ENCODE measurements around the gene MDGA2.
"Not testable (repeated sequence)": the region's sequence is repeated elsewhere in the genome, so short reads cannot be mapped to it uniquely, and the experiment has no call there.

Gene MDGA2

GRCh38 chr14:47226877-47227520 is 448.4 kb downstream of the MDGA2 start:
- no peak for TF ChIP-seq Cebpa-rat (IDR thresholded peaks at IDR 0.05)
- Histone ChIP-seq H3K27me3 (no peaks in the 10 kb centered on the region), H3K36me3 (no peaks in the 10 kb centered on the region), H3K9ac (peak overlapping the region; percentile 17 to 74 (median 57); a peak in 16 of 22 replicates), H4K20me1 (no peaks in the 10 kb centered on the region), H3K4me2 (peak overlapping the region; percentile 60 to 89 (median 79)), H3K4me1 (peaks cover 14 to 39% (median 29%) of the 10 kb centered on the region in 10 experiments), H3K4me3 (peak overlapping the region in 5 of 10 experiments; percentile 12 to 32 (median 21); a peak in 7 of 20 replicates), H3K27ac (peak overlapping the region; percentile 59 to 90 (median 78)), H3K9me3 (replicated peaks in 1 of 11) (peaks cover 0 to 16% (median 11%) of the 10 kb centered on the region in 11 experiments; a peak in 8 of 22 replicates)

GRCh38 chr14:47223656-47224055 is 451.7 kb downstream of the MDGA2 start:
- Histone ChIP-seq H3K9me3 (replicated peaks in 1 of 11) (peaks cover 0 to 16% (median 11%) of the 10 kb centered on the region in 11 experiments; a peak in 8 of 22 replicates), H3K4me2 (no peak overlapping the region), H3K4me3 (no peak overlapping the region), H3K9ac (no peak overlapping the region), H3K36me3 (no peaks in the 10 kb centered on the region), H3K27me3 (no peaks in the 10 kb centered on the region), H4K20me1 (no peaks in the 10 kb centered on the region), H3K27ac (peak overlapping the region in 2 of 11 experiments; percentile 5 to 13; a peak in 2 of 22 replicates), H3K4me1 (peaks cover 14 to 29% (median 25%) of the 10 kb centered on the region in 10 experiments)
- TF ChIP-seq Cebpa-rat (IDR thresholded peaks at IDR 0.05), result no peak

DNA sequence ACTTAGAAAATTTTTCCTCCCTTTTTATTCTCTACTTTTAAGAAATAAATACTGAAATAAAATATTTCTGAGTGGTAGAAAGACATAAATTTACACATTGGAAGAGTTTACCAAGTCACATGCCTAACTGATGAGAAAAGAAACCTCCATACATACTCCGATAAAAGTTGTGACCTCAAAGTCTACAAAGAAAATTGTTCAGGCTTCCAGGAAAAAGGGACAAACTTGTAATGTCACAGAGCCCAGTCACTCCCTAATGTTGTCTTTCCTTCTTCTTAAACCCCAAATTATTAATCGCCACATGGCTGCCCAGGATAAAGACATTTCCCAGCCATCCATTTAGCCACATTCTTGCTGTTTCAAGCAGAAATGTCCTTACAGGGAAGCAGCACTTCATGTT is 455.3 kb downstream of the MDGA2 start:
- H3K4me2 ChIP-seq, result no peak overlapping the region

GRCh38 chr14:47211263-47211662 is 464.1 kb downstream of the MDGA2 start:
- Histone ChIP-seq H3K4me1 (no peaks in the 10 kb centered on the region), H3K9me3 (replicated peaks in 1 of 11) (no peaks in the 10 kb centered on the region), H3K4me3 (no peak overlapping the region), H3K27ac (no peak overlapping the region), H3K27me3 (no peaks in the 10 kb centered on the region), H3K36me3 (no peaks in the 10 kb centered on the region), H3K9ac (no peak overlapping the region), H3K4me2 (no peak overlapping the region), H4K20me1 (no peaks in the 10 kb centered on the region)
- no peak for TF ChIP-seq Cebpa-rat (IDR thresholded peaks at IDR 0.05)

More for the DNA sequence above, 455.3 kb downstream of the MDGA2 start:
- Histone ChIP-seq H3K27ac (no peak overlapping the region), H3K4me1 (no peaks in the 10 kb centered on the region), H3K4me3 (no peak overlapping the region), H3K27me3 (no peaks in the 10 kb centered on the region), H3K9ac (no peak overlapping the region), H3K36me3 (no peaks in the 10 kb centered on the region), H3K9me3 (replicated peaks in 1 of 11) (peaks cover 0 to 16% (median 11%) of the 10 kb centered on the region in 11 experiments; a peak in 8 of 22 replicates), H4K20me1 (no peaks in the 10 kb centered on the region)
- TF ChIP-seq Cebpa-rat (IDR thresholded peaks at IDR 0.05), result no peak

- Histone ChIP-seq H3K9me3 (replicated peaks in 1 of 11) (no peaks in the 10 kb centered on the region), H3K9ac (no peak overlapping the region), H3K4me2 (no peak overlapping the region), H3K27me3 (no peaks in the 10 kb centered on the region), H3K4me1 (no peaks in the 10 kb centered on the region), H3K36me3 (no peaks in the 10 kb centered on the region), H3K4me3 (no peak overlapping the region), H3K27ac (no peak overlapping the region), H4K20me1 (no peaks in the 10 kb centered on the region)
- TF ChIP-seq Cebpa-rat (IDR thresholded peaks at IDR 0.05), result no peak
These were observed 465.3 kb downstream of the MDGA2 start for GRCh38 chr14:47210099-47210498.

DNA sequence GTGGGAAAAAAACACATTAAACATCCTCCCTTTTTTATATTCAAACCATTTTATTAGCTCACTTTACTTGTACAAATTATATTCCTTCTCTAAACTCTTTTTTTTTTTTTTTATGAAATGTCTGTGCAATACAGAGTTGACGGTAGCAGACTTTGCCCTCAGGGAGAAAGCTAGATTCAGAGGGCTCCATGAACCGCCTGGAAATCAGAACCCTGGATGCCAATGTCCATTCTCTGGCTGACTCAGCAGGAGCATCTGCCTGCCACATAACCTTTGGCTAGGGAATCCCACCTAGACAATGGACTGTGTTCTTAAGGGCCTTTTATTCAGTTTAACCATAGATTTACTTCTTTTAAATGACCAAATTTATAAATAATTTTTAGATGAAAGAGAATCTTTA is 467.0 kb downstream of the MDGA2 start:
- H3K27ac ChIP-seq, result no peak overlapping the region

DNA sequence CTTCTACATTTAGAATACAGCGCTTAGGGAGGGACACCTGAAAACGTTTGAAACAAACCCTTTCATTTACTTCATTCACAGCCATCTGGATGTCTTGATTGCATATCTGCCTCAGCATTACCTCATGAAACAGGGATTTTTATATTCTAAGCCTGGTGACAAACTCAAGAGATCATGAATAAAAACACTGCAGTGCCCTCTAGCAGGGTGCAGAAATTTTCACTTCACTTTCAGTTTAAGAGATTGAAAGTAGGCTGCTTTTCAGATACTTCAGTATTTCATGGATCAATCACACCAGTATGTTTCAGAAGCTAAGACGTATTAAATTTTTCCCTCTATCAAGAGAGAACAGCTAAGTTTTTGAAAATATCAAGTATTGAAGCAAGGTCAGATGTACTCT is 467.8 kb downstream of the MDGA2 start:
- TF ChIP-seq Cebpa-rat (IDR thresholded peaks at IDR 0.05), result no peak
- Histone ChIP-seq H3K4me2 (no peak overlapping the region), H4K20me1 (no peaks in the 10 kb centered on the region), H3K27ac (no peak overlapping the region), H3K36me3 (no peaks in the 10 kb centered on the region), H3K27me3 (no peaks in the 10 kb centered on the region), H3K4me3 (no peak overlapping the region), H3K9ac (no peak overlapping the region), H3K9me3 (replicated peaks in 1 of 11) (no peaks in the 10 kb centered on the region), H3K4me1 (no peaks in the 10 kb centered on the region)

More for the DNA sequence above, 467.0 kb downstream of the MDGA2 start:
- H3K9me3 ChIP-seq (replicated peaks in 1 of 11), result no peaks in the 10 kb centered on the region
- no peak overlapping the region for H3K4me2 ChIP-seq
- no peaks in the 10 kb centered on the region for H4K20me1 ChIP-seq
- TF ChIP-seq Cebpa-rat (IDR thresholded peaks at IDR 0.05), result no peak
- no peak overlapping the region for H3K9ac ChIP-seq
- H3K4me3 ChIP-seq, result no peak overlapping the region
- no peaks in the 10 kb centered on the region for H3K36me3 ChIP-seq
- H3K4me1 ChIP-seq, result no peaks in the 10 kb centered on the region
- no peaks in the 10 kb centered on the region for H3K27me3 ChIP-seq

GRCh38 chr14:47200740-47201139 is 474.7 kb downstream of the MDGA2 start:
- Histone ChIP-seq H3K36me3 (no peaks in the 10 kb centered on the region), H3K27me3 (no peaks in the 10 kb centered on the region), H3K4me1 (no peaks in the 10 kb centered on the region), H3K4me2 (no peak overlapping the region), H3K27ac (no peak overlapping the region), H3K9me3 (replicated peaks in 1 of 11) (no peaks in the 10 kb centered on the region), H4K20me1 (no peaks in the 10 kb centered on the region), H3K9ac (no peak overlapping the region), H3K4me3 (no peak overlapping the region)
- TF ChIP-seq Cebpa-rat (IDR thresholded peaks at IDR 0.05), result no peak

DNA sequence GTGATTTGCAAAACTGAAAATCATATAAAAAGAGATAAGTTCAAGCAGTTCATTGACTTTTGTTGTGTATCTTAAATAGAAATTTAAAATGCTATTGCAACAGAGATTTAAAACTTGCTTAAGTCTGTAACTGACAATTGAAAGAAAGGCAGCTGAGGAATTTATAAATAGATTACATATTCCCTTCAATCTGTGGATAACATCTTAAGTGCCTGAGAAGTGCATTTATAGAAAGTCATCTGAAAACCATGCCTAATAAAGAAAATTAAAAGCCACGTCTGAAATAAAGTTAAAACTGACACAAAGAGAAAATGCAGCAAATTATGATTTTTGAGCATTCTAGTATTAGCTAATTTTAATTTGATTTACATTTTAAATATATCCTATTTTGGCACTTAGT is 479.8 kb downstream of the MDGA2 start:
- Histone ChIP-seq H3K4me2 (no peak overlapping the region), H3K36me3 (no peaks in the 10 kb centered on the region), H3K4me3 (no peak overlapping the region), H3K27ac (no peak overlapping the region), H3K4me1 (peaks cover 0 to 16% (median 0%) of the 10 kb centered on the region in 10 experiments; a peak in 4 of 20 replicates), H3K9me3 (replicated peaks in 1 of 11) (no peaks in the 10 kb centered on the region), H3K27me3 (no peaks in the 10 kb centered on the region), H4K20me1 (no peaks in the 10 kb centered on the region), H3K9ac (no peak overlapping the region)
- TF ChIP-seq Cebpa-rat (IDR thresholded peaks at IDR 0.05), result no peak

DNA sequence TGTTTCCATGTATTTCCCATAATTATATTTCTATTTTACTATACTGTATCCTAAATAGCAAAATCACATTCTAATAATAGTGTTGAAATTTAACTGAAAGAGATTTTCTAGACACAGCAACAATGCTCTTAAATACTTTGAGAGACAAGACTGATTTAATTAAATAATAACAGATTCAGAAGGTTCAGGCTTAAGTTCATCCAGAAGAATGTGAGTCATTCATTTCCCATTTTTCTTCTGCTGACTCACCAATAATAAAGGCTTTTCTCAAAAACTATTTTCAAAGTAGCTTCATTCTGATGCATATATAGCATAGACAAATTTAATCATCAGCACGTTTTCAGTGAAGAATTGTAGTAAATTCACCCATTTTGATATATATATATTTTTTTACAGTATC is 481.4 kb downstream of the MDGA2 start:
- no peak overlapping the region for H3K4me3 ChIP-seq
- no peak overlapping the region for H3K27ac ChIP-seq
- no peaks in the 10 kb centered on the region for H3K36me3 ChIP-seq
- peaks cover 0 to 16% (median 0%) of the 10 kb centered on the region in 10 experiments; a peak in 4 of 20 replicates for H3K4me1 ChIP-seq
- no peaks in the 10 kb centered on the region for H3K27me3 ChIP-seq
- no peaks in the 10 kb centered on the region for H3K9me3 ChIP-seq (replicated peaks in 1 of 11)
- no peak overlapping the region for H3K9ac ChIP-seq
- no peak for TF ChIP-seq Cebpa-rat (IDR thresholded peaks at IDR 0.05)
- peak overlapping the region in 1 of 11 experiments; percentile 39; a peak in 3 of 22 replicates for H3K4me2 ChIP-seq
- H4K20me1 ChIP-seq, result no peaks in the 10 kb centered on the region

- not testable (repeated sequence) for H3K9ac ChIP-seq; H3K4me3 ChIP-seq; H3K27ac ChIP-seq; H3K36me3 ChIP-seq; H3K9me3 ChIP-seq (replicated peaks in 1 of 11); H3K4me2 ChIP-seq; H3K27me3 ChIP-seq; H4K20me1 ChIP-seq
- H3K4me1 ChIP-seq, result peaks cover 0 to 16% (median 0%) of the 10 kb centered on the region in 10 experiments; a peak in 4 of 20 replicates
These were observed 483.2 kb downstream of the MDGA2 start for GRCh38 chr14:47192203-47192602.
